ENCODE results near the gene TSPAN14.

- TF ChIP-seq CTCF (conservative IDR thresholded peaks at IDR 0.05; ENCODE audit: low read depth, low read length) (no peak), EZH2 (IDR thresholded peaks at IDR 0.05; ENCODE audit: low read length, unreplicated experiment) (no peak)
These were observed 18.4 kb downstream of the TSPAN14 start for GRCh38 chr10:80472234-80473095.

All from PC-3 (cell line).